Thoracic aorta (tissue), 2 donors: Measurements from ENCODE around the gene TRIM51G. TPM values are rescaled to one million over a fixed set of nuclear protein-coding genes. Genes with fewer than 3 reads are reported as not detected.
"Not testable (repeated sequence)": the region's sequence is repeated elsewhere in the genome, so short reads cannot be mapped to it uniquely, and the experiment has no call there.

Experiments used
- ATAC-seq: fragments of 150-250 bp; one replicate; pipeline ENCODE4 v1.8.0; 2017; ENCODE audit warnings: low read depth; ENCODE audit not compliant: insufficient number of reproducible peaks, low FRiP score
- DNase-seq: peaks from one replicate; pipeline ENCODE4 v3.0.0-alpha.2; 2020; ENCODE audit warnings: low spot score
- H3K27ac ChIP-seq, 2 donors: fragments of 200-600 bp; sonication (generic); 1 replicate in 1 of 2; 2 replicates in 1 of 2; pipeline ENCODE4 v1.5.1; 2016; ENCODE audit warnings: mild to moderate bottlenecking in 2 of 2, moderate library complexity in 2 of 2
- H3K27me3 ChIP-seq: fragments of 200-600 bp; sonication (generic); replicated peaks from 2 replicates; pipeline ENCODE4 v1.6.0; 2016; ENCODE audit warnings: mild to moderate bottlenecking; ENCODE audit not compliant: insufficient read depth
- H3K36me3 ChIP-seq: fragments of 200-600 bp; sonication (generic); one replicate; pipeline ENCODE4 v1.5.1; 2016
- H3K4me1 ChIP-seq, 2 donors: fragments of 200-600 bp; sonication (generic); 1 replicate in 1 of 2; 2 replicates in 1 of 2; pipeline versions ENCODE4 v1.5.1 to v1.6.0; 2016; ENCODE audit warnings: low read depth in 2 of 2, mild to moderate bottlenecking in 1 of 2; ENCODE audit not compliant: control insufficient read depth in 1 of 2
- H3K4me3 ChIP-seq: fragments of 200-600 bp; sonication (generic); 2 replicates; pipeline ENCODE4 v1.5.1; 2016; ENCODE audit warnings: mild to moderate bottlenecking
- H3K9me3 ChIP-seq: fragments of 200-600 bp; sonication (generic); 2 replicates; pipeline ENCODE4 v1.5.1; 2016
- total RNA-seq, 2 donors: library from RNA; depleted of rRNA; stranded (reverse); fragments of >200 nt; gene quantifications; one replicate each; pipeline versions ENCODE4 v1.1.0 to v1.2.3, GENCODE V29; 2016

The TRIM51G gene
- not detected for total RNA-seq

GRCh38 chr11:48983785-48984184 lies at the start of gene TRIM51G:
TSS of gene TRIM51G (minus strand) at chr11:48983885. CDS start at chr11:48981695, 2,190 bp downstream.
- not testable (repeated sequence) for ATAC-seq, H3K36me3 ChIP-seq, H3K9me3 ChIP-seq, DNase-seq, H3K27me3 ChIP-seq, H3K4me1 ChIP-seq, H3K4me3 ChIP-seq, H3K27ac ChIP-seq

GRCh38 chr11:49028523-49028922 lies 44.8 kb upstream of the TRIM51G start, which contains the start of gene TRIM49B:
TSS of gene TRIM49B (plus strand) at chr11:49028823. CDS start at chr11:49031600, 2,777 bp downstream.
- H3K4me3 ChIP-seq, ATAC-seq, H3K36me3 ChIP-seq, H3K27me3 ChIP-seq, H3K9me3 ChIP-seq, DNase-seq, H3K4me1 ChIP-seq, H3K27ac ChIP-seq: not testable (repeated sequence)

GRCh38 chr11:48968592-48968991 lies 15.1 kb downstream of the TRIM51G start:
- not testable (repeated sequence) for H3K36me3 ChIP-seq, H3K4me3 ChIP-seq, H3K9me3 ChIP-seq, H3K4me1 ChIP-seq, H3K27ac ChIP-seq, ATAC-seq, DNase-seq, H3K27me3 ChIP-seq

GRCh38 chr11:48955315-48956049 lies 28.2 kb downstream of the TRIM51G start:
- not testable (repeated sequence) for H3K9me3 ChIP-seq, H3K4me3 ChIP-seq, DNase-seq, ATAC-seq, H3K27ac ChIP-seq, H3K36me3 ChIP-seq, H3K4me1 ChIP-seq, H3K27me3 ChIP-seq

GRCh38 chr11:48945796-48946195 lies 37.9 kb downstream of the TRIM51G start:
- not testable (repeated sequence) for ATAC-seq, H3K9me3 ChIP-seq, H3K4me3 ChIP-seq, DNase-seq, H3K36me3 ChIP-seq, H3K27ac ChIP-seq, H3K27me3 ChIP-seq, H3K4me1 ChIP-seq

Other genes starting within 250 kb of the TRIM51G start
- not detected for gene TRIM49B, start 44.9 kb upstream of the TRIM51G start, total RNA-seq
- gene TRIM64C, start 75.2 kb upstream of the TRIM51G start, total RNA-seq, result not detected
- 1 to 10 TPM in 1 of 2 donors, under 1 TPM in 1; 0.63 to 4.7 TPM for gene FOLH1, start 224.7 kb upstream of the TRIM51G start, total RNA-seq